GM12874 (cell line): ENCODE data around the gene TMPRSS9.

Experiments used
- TF ChIP-seq, protein P1 (sequence below): IDR thresholded peaks from 2 replicates; pipeline ENCODE4 v1.5.1; 2011; ENCODE audit warnings: low read depth, mild to moderate bottlenecking, control low read depth, low read length, moderate library complexity; ENCODE audit not compliant: insufficient read depth

Gene TMPRSS9

GRCh38 chr19:2438178-2438577 lies 78.1 kb downstream of the TMPRSS9 start:
- TF ChIP-seq, protein P1, sequence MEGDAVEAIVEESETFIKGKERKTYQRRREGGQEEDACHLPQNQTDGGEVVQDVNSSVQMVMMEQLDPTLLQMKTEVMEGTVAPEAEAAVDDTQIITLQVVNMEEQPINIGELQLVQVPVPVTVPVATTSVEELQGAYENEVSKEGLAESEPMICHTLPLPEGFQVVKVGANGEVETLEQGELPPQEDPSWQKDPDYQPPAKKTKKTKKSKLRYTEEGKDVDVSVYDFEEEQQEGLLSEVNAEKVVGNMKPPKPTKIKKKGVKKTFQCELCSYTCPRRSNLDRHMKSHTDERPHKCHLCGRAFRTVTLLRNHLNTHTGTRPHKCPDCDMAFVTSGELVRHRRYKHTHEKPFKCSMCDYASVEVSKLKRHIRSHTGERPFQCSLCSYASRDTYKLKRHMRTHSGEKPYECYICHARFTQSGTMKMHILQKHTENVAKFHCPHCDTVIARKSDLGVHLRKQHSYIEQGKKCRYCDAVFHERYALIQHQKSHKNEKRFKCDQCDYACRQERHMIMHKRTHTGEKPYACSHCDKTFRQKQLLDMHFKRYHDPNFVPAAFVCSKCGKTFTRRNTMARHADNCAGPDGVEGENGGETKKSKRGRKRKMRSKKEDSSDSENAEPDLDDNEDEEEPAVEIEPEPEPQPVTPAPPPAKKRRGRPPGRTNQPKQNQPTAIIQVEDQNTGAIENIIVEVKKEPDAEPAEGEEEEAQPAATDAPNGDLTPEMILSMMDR: no peak

- TF ChIP-seq, protein P1: no peak
Observed at GRCh38 chr19:2440515-2440914, 80.5 kb downstream of the TMPRSS9 start.

DNA sequence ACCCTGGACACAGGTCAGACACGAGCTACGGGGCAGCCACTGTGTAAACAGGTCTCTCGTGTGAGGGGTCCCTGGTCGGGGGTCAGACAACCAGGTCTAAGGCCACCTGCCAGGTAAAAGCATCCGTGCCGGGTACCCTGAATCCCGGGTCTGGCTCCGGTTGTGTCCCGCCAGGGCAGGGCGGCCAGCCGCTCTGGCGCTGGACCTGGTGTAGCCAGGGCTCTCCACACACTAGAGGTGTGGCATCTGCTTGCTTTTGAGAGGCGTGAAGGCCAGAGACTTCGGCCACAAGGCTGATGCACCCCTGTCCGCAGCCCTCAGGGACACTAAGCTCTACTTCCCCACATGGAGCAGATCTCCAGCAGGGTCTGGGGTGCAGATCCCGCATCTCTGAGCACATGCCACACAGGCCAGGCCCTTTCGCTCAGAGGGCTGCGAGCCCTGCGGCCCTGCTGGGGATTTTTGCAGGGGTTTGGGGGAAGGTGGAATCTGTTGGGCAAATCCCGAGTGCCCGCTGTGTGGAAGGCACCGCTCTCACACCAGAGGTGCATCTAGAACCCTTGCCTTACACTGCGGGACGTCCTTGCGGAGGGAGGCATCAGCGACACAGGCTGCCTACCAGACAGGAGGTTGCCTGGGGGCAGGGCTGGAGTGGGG lies 81.2 kb downstream of the TMPRSS9 start:
- TF ChIP-seq, protein P1: no peak

DNA sequence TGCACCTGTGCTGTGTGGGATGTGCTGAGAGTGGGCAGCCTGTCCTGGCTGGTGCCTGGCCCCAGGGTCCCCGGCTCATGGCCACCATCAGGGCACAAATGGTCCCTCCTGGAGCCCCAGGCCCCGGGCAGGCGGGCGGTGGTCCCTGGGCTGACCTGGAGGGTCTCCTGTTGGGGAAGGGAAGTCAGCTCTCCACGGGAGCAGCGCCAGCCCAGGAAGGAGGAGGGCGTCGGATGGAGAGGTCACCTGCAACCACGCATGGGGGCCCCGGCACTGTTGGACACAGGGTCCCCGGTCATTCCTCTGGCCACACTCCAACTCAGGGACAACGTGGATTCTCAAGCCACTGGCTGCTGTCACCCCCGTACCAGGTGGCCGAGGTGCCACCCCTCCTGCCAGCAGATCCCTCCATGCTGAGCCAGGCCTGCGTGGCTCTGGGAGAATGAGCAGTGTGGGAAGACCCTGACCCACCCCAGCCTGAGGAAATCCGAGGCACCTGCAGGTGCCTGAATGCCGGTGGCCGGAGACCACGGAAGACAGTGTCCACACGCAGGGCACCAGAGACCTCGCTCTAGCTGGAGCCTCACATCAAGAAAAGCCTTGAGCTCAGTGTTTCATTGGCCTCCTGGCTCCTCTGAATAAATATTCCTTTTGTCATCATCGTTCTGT lies 83.2 kb downstream of the TMPRSS9 start:
- TF ChIP-seq, protein P1: no peak

GRCh38 chr19:2443785-2444182 lies 83.7 kb downstream of the TMPRSS9 start:
- TF ChIP-seq, protein P1: no peak

- TF ChIP-seq, protein P1: no peak
Observed at GRCh38 chr19:2444251-2445002, 84.4 kb downstream of the TMPRSS9 start.

- TF ChIP-seq, protein P1: no peak
Observed at GRCh38 chr19:2446381-2446780, 86.3 kb downstream of the TMPRSS9 start.
